Fibroblast of lung (primary cell): Measurements from ENCODE around the gene BACH1.

Experiments
- CTCF ChIP-seq, 2 donors: IDR thresholded peaks in 1 of 2; conservative IDR thresholded peaks in 1 of 2; 1 replicate in 1 of 2; 2 replicates in 1 of 2; pipeline ENCODE4 v1.5.1; 2011 to 2012; ENCODE audit warnings: low read length in 2 of 2, control low read depth in 1 of 2, inconsistent platforms in 1 of 2, low read depth in 1 of 2, mild to moderate bottlenecking in 1 of 2
- EZH2 ChIP-seq: IDR thresholded peaks from 2 replicates; pipeline ENCODE4 v1.5.1; 2012; ENCODE audit warnings: low read length, control low read depth, mild to moderate bottlenecking; ENCODE audit errors: missing control alignments

DNA sequence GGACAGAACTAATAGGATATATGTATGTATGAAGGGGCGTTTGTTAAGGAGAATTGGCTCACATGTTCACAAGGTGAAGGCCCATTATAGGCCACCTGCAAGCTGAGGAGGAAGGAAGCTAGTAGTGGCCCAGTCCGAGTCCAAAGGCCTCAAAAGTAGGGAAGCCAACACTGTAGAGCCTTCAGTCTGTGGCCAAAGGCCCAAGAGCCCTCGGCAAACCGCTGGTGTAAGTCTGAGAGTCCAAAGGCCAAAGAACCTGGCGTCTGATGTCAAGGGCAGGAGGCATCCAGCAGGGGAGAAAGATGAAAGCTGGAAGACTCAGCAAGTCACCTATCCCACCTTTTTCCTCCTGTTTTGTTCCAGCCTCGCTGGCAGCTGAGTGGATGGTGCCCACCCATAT is 24.5 kb downstream of the BACH1 start:
- TF ChIP-seq EZH2 (no peak), CTCF (conservative IDR thresholded peaks at IDR 0.05 in 1 of 2, IDR thresholded peaks at IDR 0.05 in 1 of 2; ENCODE audit: low read depth in 1 of 2, low read length in 2 of 2) (no peak)
